ENCODE measurements around the gene GSAP. TPM values are rescaled to one million over a fixed set of nuclear protein-coding genes. Genes with fewer than 3 reads are reported as not detected.

The GSAP gene
- total RNA-seq, 1 experiment from 2014 or later = 2.0 TPM

GRCh38 chr7:77265666-77266065, 150.5 kb downstream of the GSAP start:
- CTCF ChIA-PET = no interaction called here
- Mint-ChIP-seq H3K9me3 (peaks cover 6% of the 10 kb centered on the region; the same call in 1 of the 2 replicates), H3K27ac (no peak overlapping the region), H3K36me3 (no peaks in the 10 kb centered on the region), H3K4me1 (no peaks in the 10 kb centered on the region), H3K4me3 (no peak overlapping the region), H3K27me3 (ENCODE audit: low read depth) (peaks cover 2% of the 10 kb centered on the region; the same call in 1 of the 2 replicates)
- DNase-seq (ENCODE audit: low spot score) = no peak
- ATAC-seq = no peak
- no peak for TF ChIP-seq EMX1 (CRISPR knock-in tag; IDR thresholded peaks at IDR 0.05)
- no peak for TF ChIP-seq HMGA2 (CRISPR knock-in tag; IDR thresholded peaks at IDR 0.05)
- no peak for TF ChIP-seq RELA (CRISPR knock-in tag; IDR thresholded peaks at IDR 0.05; ENCODE audit: borderline replicate concordance)
- POLR2A ChIA-PET = no interaction called here

GRCh38 chr7:77262316-77262715, 153.8 kb downstream of the GSAP start:
- H3K4me3 Mint-ChIP-seq = no peak overlapping the region
- H3K27me3 Mint-ChIP-seq (ENCODE audit: low read depth) = peaks cover 2% of the 10 kb centered on the region; the same call in 1 of the 2 replicates
- peaks cover 6% of the 10 kb centered on the region; the same call in 1 of the 2 replicates for H3K9me3 Mint-ChIP-seq
- peaks cover 3% of the 10 kb centered on the region; the same call in 1 of the 2 replicates for H3K4me1 Mint-ChIP-seq
- ChIA-PET CTCF (interaction anchor here (0.9 kb wide), 1 partner anchor 15 kb away, joined by 3 read pairs; no protein-coding TSS in a partner anchor), POLR2A (interaction anchor here (0.6 kb wide), 1 partner anchor 40 kb away, joined by 4 read pairs; no protein-coding TSS in a partner anchor)
- H3K27ac Mint-ChIP-seq = no peak overlapping the region
- no peaks in the 10 kb centered on the region for H3K36me3 Mint-ChIP-seq
- no peak for TF ChIP-seq TCF7 (CRISPR knock-in tag; IDR thresholded peaks at IDR 0.05; ENCODE audit: low read depth)
- no peak for TF ChIP-seq E2F4 (CRISPR knock-in tag; IDR thresholded peaks at IDR 0.05; ENCODE audit: borderline replicate concordance, low read depth)
- TF ChIP-seq ZSCAN18 (CRISPR knock-in tag; IDR thresholded peaks at IDR 0.05) = no peak
- TF ChIP-seq ZNF219 (CRISPR knock-in tag; IDR thresholded peaks at IDR 0.05; ENCODE audit: borderline replicate concordance) = no peak
- TF ChIP-seq NFATC4 (CRISPR knock-in tag; IDR thresholded peaks at IDR 0.05) = no peak
- no peak for TF ChIP-seq ATF1 (CRISPR knock-in tag; IDR thresholded peaks at IDR 0.05)
- TF ChIP-seq PRDM15 (CRISPR knock-in tag; IDR thresholded peaks at IDR 0.05) = no peak
- no peak for TF ChIP-seq FOXP4 (CRISPR knock-in tag; IDR thresholded peaks at IDR 0.05)
- TF ChIP-seq JAZF1 (CRISPR knock-in tag; IDR thresholded peaks at IDR 0.05) = no peak
- TF ChIP-seq PREB (CRISPR knock-in tag; IDR thresholded peaks at IDR 0.05; ENCODE audit: borderline replicate concordance) = no peak
- no peak for TF ChIP-seq CBFB (CRISPR knock-in tag; IDR thresholded peaks at IDR 0.05; ENCODE audit: low read depth)
- no peak for TF ChIP-seq FOXJ3 (CRISPR knock-in tag; IDR thresholded peaks at IDR 0.05; ENCODE audit: borderline replicate concordance)
- no peak for TF ChIP-seq IRF1 (CRISPR knock-in tag; IDR thresholded peaks at IDR 0.05)
- TF ChIP-seq AFF4 (CRISPR knock-in tag; IDR thresholded peaks at IDR 0.05; ENCODE audit: borderline replicate concordance) = no peak
- no peak for ATAC-seq
- no peak for DNase-seq (ENCODE audit: low spot score)
